G401.6 (cell line): ENCODE measurements around the gene ECE1.
"Not testable (repeated sequence)": the region's sequence is repeated elsewhere in the genome, so short reads cannot be mapped to it uniquely, and the experiment has no call there.

Experiments used
- FAIRE-seq: peaks from 2 replicates; lab custom pipeline; 2012; peaks lifted over from hg19 to GRCh38; lab: Jason Lieb, UNC

ECE1 gene

GRCh38 chr1:21217812-21218596 is 72.3 kb downstream of the ECE1 start:
- no peak for FAIRE-seq

- no peak for FAIRE-seq
Observed at GRCh38 chr1:21216835-21217811, 73.1 kb downstream of the ECE1 start.

- no peak for FAIRE-seq
Observed at GRCh38 chr1:21212126-21212525, 78.1 kb downstream of the ECE1 start.

- FAIRE-seq, result not testable (repeated sequence)
Observed at GRCh38 chr1:21208137-21208700, 82.0 kb downstream of the ECE1 start.

- no peak for FAIRE-seq
Observed at GRCh38 chr1:21206117-21206516, 84.1 kb downstream of the ECE1 start.

- no peak for FAIRE-seq
Observed at GRCh38 chr1:21205416-21205815, 84.8 kb downstream of the ECE1 start.

- FAIRE-seq, result no peak
Observed at GRCh38 chr1:21201650-21202049, 88.6 kb downstream of the ECE1 start.

- FAIRE-seq, result not testable (repeated sequence)
Observed at GRCh38 chr1:21201238-21201637, 89.0 kb downstream of the ECE1 start.

GRCh38 chr1:21200767-21201166 is 89.5 kb downstream of the ECE1 start:
- peak; percentile 3 for FAIRE-seq

- no peak for FAIRE-seq
Observed at GRCh38 chr1:21198929-21199328, 91.3 kb downstream of the ECE1 start.

- FAIRE-seq, result no peak
Observed at GRCh38 chr1:21192871-21193270, 97.4 kb downstream of the ECE1 start.

- FAIRE-seq, result no peak
Observed at GRCh38 chr1:21192284-21192683, 98.0 kb downstream of the ECE1 start.

GRCh38 chr1:21190771-21191170 is 99.5 kb downstream of the ECE1 start:
- FAIRE-seq, result not testable (repeated sequence)

- FAIRE-seq, result no peak
Observed at GRCh38 chr1:21189906-21190500, 100.3 kb downstream of the ECE1 start.

GRCh38 chr1:21189421-21189820 is 100.8 kb downstream of the ECE1 start:
- no peak for FAIRE-seq

GRCh38 chr1:21188235-21188634 is 102.0 kb downstream of the ECE1 start:
- no peak for FAIRE-seq

GRCh38 chr1:21185221-21185731 is 105.0 kb downstream of the ECE1 start:
- no peak for FAIRE-seq

GRCh38 chr1:21184276-21184675 is 106.0 kb downstream of the ECE1 start:
- FAIRE-seq, result no peak

GRCh38 chr1:21182181-21182731 is 108.0 kb downstream of the ECE1 start:
- FAIRE-seq, result no peak

- not testable (repeated sequence) for FAIRE-seq
Observed at GRCh38 chr1:21178271-21178670, 112.0 kb downstream of the ECE1 start.

- peak; percentile 99 for FAIRE-seq
Observed at GRCh38 chr1:21176586-21177555, 113.4 kb downstream of the ECE1 start, which contains the start of gene EIF4G3. TSS of gene EIF4G3 (minus strand) at chr1:21176897. CDS start at chr1:21002742, 174,155 bp downstream.
